HG02870 (cell line): ENCODE results near the gene PLXNA4.

Source experiments
- ATAC-seq: cut with Tn5 transposase; IDR thresholded peaks from one replicate; pipeline ENCODE4 v1.9.1; 2021; ENCODE audit warnings: mild to moderate bottlenecking, moderate library complexity; ENCODE audit not compliant: unreplicated experiment

PLXNA4 gene

GRCh38 chr7:132564849-132565248, 11.4 kb downstream of the PLXNA4 start:
- ATAC-seq = no peak

GRCh38 chr7:132564090-132564489, 12.2 kb downstream of the PLXNA4 start:
- ATAC-seq = no peak

DNA sequence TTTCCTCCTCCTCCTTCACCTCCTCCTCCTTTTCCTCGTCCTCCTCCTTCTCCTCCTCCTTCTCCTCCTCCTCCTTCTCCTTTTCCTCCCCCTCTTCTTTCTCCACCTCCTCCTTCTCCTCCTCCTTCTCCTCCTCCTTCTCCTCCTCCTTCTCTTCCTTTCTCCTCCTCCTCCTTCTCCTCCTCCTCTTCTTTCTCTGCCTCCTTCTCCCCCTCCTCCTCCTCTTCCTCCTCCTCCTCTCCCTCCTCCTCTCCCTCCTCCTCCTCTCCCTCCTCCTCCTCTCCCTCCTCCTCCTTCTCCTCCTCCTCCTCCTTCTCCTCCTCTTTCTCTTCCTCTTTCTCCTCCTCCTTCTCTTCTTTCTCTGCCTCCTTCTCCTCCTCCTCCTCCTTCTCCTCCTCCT, 13.6 kb downstream of the PLXNA4 start:
- ATAC-seq = no peak

GRCh38 chr7:132561763-132562162, 14.5 kb downstream of the PLXNA4 start:
- ATAC-seq = no peak

DNA sequence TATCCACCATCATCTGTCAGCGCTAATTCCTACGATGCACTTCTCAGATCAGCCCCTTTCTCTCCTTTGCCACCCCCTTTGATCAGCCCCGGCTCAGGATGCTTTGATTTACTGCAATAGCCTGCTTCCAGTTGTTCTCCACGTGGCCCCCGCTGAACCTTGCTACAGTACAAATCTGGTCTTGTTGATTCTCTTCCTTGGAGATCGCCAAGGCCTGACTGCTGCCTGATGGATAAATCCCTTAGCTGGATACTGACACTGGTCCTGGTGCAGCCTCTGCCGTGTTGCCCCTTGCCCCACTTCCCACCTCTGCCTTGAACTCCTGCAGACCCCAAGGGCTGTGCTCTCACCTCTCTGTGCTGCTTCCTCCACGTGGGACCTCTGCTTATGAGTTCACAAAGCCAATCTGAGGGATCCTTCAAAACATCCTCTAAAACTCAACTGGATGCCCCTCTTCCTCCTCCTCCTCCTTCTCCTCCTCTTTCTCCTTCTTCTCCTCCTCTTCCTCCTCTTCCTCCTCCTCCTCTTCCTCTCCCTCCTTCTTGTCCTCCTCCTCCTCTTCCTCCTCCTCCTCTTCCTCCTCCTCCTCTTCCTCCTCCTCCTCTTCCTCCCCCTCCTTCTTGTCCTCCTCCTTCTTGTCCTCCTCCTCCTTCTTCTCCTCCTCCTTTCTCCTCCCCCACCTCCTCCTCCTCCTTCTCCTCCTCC, 15.3 kb downstream of the PLXNA4 start:
- no peak for ATAC-seq

GRCh38 chr7:132560105-132560504, 16.2 kb downstream of the PLXNA4 start:
- ATAC-seq = no peak

GRCh38 chr7:132558815-132559214, 17.5 kb downstream of the PLXNA4 start:
- ATAC-seq = no peak

DNA sequence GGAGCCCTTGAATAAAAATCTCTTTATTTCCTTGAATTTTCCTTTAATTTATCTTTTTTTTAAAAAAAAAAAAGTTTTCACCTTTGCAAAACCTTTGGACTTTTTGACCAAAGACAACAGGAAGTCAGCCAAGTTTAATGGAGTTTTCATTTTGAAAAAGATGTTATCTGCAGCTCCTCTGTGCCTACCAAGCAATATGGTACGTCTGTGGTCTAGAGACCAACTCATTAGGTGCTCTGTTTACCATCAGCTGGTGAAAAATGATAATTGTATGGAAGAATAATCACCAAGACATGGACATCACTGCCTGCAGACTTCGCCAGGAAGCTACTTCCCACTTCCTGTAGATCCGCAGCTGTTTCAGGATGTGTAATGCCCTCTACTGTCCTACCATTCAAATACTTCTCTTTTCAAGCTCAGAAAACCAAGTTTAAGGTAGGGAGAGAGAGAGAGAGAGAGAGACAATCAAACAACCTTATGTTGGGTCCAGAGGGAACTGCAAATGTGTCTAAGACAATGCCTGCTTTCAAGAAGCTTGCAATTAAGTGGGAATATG, 18.7 kb downstream of the PLXNA4 start:
- no peak for ATAC-seq

- no peak for ATAC-seq
These were observed 21.8 kb downstream of the PLXNA4 start for GRCh38 chr7:132554446-132554845.

- ATAC-seq = no peak
These were observed 23.2 kb downstream of the PLXNA4 start for GRCh38 chr7:132553031-132553430.

- no peak for ATAC-seq
These were observed 24.4 kb downstream of the PLXNA4 start for GRCh38 chr7:132551886-132552285.

DNA sequence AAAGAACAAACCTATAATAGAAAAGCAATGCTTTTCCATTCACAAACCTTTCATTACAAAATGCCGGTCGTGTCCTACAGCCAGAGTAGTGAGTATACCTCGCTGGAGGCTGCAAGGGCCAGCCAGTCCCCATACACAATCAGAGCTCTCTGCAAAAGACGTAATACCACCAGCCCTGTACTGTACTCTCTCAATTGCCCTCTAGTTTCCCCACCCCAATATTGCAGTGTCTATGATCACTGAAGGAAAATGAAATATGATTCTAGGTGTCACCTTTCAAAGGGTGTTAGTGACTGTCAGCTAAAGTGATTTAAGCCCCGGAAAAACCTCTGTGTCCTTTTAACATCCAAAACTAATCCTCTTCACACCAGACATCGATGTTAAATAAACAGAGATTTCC, 24.8 kb downstream of the PLXNA4 start:
- ATAC-seq = no peak

DNA sequence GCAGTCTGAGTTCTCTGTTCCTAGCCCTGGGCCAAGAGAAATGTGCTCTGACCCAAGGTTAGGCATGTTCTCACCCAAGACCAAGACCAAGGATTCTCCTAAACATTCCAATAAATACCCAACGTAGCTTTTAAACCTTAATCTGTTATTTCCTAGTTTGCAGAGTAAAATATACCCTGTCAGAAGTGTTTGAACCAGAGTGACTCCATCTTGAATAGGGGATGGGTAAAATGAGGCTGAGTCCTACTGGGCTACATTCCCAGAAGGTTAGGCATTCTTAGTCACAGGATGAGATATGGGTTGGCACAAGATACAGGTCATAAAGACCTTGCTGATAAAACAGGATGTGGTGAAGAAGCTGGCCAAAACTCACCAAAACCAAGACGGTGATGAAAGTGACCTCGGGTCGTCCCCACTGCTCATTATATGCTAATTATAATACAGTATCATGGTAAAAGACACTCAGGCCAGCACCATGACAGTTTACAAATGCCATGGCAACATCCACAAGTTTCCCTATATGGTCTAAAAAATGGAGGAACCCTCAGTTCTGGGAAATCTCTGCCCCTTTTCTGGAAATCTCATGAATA, 27.7 kb downstream of the PLXNA4 start:
- ATAC-seq = no peak

DNA sequence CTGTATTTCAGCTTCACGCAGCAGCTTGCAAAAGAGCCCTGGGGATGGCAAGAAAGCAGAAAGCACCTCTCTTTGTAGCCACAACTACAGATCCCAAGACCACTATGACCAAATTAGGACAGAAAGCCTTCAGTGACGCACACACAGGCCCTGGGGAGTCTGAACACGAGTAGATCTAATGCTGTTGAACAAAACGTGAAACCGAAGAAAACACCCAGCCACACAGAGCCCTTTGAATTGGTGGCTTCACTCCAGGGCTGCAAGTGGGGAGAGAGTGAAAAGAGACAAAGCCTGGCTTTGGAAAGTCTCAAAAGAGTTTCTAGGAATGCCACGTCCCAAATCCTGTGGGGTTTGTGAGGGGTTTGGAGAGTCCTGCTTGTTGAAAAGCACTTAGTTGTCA, 28.4 kb downstream of the PLXNA4 start:
- ATAC-seq = no peak

DNA sequence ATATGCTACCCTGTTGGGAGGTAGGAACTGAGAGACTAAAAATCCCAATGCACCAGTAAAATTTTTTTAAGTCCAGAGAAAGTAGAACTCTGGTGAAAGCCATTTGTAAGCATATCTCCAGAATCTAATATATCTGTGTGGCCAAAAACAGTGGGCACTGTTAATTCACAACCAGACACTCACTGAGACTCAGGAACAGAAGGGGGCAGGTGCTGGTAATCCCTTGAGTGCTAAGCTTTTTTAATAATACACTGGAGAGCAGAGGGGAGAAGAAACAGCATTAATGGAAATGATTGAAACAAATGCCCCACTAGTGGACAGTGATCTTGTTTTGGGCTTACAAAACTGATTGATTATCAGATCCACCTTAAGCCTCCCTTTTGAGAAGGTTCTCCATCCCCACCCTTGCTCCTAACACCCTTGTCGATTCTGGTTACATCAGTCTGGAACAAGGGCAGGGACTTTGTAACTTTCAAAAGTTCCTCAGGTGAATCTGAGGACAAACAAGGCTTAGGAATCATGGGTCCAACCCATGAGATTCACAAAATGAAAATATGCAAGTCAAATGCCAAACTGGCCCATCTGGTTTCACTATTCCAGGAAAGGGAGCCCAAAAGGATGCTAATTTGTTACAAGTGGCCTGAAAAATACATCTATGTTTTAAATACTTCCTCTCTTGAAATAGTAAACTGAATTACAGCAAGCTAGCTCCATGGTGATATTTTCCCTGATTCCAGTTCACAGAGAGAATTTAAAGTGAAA, 29.7 kb downstream of the PLXNA4 start:
- no peak for ATAC-seq

- ATAC-seq = no peak
These were observed 30.5 kb downstream of the PLXNA4 start for GRCh38 chr7:132545756-132546155.

DNA sequence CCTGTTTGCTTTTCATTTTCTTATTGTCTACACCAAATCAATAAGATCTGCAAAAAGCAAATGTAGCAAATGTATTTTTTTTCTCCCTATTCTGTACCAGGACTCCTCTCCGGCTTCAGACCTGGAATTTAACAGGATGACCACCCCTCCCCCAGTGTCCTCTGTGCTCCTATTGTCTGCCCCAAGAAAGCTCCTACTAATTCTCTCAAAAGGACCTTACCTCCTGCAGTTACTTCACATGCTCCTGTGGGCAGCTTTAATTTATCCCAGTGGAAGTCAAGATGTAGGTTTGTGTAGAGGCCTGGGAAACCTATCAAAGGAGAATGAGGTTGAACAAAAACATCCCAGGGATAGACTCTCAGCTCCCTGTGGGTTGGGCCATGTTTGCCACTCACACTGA, 31.3 kb downstream of the PLXNA4 start:
- ATAC-seq = no peak

- no peak for ATAC-seq
These were observed 32.2 kb downstream of the PLXNA4 start for GRCh38 chr7:132544025-132544424.

- ATAC-seq = no peak
These were observed 33.4 kb downstream of the PLXNA4 start for GRCh38 chr7:132542895-132543294.

GRCh38 chr7:132541656-132542055, 34.6 kb downstream of the PLXNA4 start:
- ATAC-seq = no peak

DNA sequence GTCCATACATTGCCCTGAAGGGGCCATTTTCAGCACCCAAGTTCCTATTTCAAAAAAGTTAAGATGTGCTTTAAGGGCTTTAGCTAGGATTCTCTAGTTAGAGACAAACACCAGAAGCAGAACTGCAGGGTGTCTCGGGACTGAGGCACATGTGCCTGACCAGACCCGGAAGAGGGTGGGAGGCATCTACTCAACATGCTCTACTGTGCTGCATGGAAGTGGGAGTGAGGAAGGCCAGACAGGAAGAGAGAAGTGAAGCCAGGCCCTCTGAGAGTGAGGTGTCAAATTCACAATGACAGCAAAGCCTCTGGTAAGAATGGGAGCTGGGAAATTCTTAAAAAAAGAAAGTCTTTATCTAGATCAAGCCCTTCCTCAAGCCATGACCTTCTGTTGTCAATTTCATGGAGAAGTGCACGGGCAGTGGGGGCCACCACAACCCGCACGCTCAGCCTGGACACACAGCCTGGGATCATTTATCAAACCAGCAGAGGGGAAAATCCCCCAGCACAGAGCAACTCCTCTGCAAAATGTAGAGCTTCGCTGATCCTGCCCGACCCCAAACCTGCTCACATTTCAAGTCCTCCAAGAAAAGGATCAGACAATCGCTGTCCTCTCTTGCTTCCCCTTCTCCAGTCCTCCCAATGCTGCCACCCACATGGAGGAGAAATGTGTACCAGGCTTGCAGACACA, 38.7 kb downstream of the PLXNA4 start:
- ATAC-seq = no peak
